Measurements from ENCODE around the gene PRKCH.

PRKCH gene

GRCh38 chr14:61570549-61571290 lies 249.3 kb downstream of the PRKCH start:
- TF ChIP-seq, protein P1, sequence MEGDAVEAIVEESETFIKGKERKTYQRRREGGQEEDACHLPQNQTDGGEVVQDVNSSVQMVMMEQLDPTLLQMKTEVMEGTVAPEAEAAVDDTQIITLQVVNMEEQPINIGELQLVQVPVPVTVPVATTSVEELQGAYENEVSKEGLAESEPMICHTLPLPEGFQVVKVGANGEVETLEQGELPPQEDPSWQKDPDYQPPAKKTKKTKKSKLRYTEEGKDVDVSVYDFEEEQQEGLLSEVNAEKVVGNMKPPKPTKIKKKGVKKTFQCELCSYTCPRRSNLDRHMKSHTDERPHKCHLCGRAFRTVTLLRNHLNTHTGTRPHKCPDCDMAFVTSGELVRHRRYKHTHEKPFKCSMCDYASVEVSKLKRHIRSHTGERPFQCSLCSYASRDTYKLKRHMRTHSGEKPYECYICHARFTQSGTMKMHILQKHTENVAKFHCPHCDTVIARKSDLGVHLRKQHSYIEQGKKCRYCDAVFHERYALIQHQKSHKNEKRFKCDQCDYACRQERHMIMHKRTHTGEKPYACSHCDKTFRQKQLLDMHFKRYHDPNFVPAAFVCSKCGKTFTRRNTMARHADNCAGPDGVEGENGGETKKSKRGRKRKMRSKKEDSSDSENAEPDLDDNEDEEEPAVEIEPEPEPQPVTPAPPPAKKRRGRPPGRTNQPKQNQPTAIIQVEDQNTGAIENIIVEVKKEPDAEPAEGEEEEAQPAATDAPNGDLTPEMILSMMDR (IDR thresholded peaks at IDR 0.05; ENCODE audit: extremely low read depth, insufficient read depth, missing control alignments): no peak
- DNase-seq (ENCODE audit: low spot score): no peak
- in situ Hi-C loops (cut with MboI; ENCODE audit: low pct_unique_long_range_greater_than_20kb, low sequenced_read_pairs, unreplicated experiment): no loop called here

DNA sequence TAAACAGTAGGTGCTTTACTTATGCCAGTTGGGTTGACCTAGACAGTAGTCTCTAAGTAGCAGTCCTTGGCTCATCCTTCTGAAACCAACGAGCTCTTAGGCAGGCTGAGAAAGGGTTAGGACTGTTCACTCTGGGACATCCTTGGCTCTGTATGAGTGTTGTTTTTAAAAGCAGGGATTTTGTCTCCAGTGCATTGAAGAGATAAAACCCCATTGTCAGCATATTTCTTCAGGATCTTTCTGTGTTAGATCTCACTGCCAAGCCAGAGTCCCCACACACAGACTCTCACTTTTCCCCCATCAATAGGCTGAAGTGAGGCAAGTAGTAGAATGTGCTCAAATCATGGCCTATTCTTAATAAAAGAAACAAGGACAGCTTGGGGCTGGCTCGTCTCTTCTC lies 250.5 kb downstream of the PRKCH start:
- in situ Hi-C loops (cut with MboI; ENCODE audit: low pct_unique_long_range_greater_than_20kb, low sequenced_read_pairs, unreplicated experiment): no loop called here
- DNase-seq (ENCODE audit: low spot score): no peak
- TF ChIP-seq, protein P1 (IDR thresholded peaks at IDR 0.05; ENCODE audit: extremely low read depth, insufficient read depth, missing control alignments): no peak

DNA sequence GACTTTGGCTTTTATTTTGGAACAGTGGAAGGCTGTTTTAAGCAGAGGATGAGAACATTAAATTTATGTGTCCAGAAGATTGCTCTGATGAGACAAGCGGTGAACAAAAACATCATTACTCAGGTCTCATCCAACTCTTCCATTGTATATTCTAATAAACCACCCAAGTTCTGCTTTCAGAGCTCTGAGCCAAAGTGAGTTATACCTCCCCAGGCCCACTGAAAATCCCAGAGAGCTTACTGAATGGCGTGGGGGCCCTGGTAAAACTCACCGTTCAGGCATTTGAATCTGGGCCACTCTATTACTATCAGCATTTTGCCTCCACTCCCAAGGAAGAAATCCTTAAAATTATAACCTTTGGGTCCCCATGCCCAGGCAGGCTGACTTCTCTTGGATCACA lies 251.9 kb downstream of the PRKCH start:
- no peak for DNase-seq (ENCODE audit: low spot score)
- TF ChIP-seq, protein P1 (IDR thresholded peaks at IDR 0.05; ENCODE audit: extremely low read depth, insufficient read depth, missing control alignments): no peak
- in situ Hi-C loops (cut with MboI; ENCODE audit: low pct_unique_long_range_greater_than_20kb, low sequenced_read_pairs, unreplicated experiment): no loop called here

DNA sequence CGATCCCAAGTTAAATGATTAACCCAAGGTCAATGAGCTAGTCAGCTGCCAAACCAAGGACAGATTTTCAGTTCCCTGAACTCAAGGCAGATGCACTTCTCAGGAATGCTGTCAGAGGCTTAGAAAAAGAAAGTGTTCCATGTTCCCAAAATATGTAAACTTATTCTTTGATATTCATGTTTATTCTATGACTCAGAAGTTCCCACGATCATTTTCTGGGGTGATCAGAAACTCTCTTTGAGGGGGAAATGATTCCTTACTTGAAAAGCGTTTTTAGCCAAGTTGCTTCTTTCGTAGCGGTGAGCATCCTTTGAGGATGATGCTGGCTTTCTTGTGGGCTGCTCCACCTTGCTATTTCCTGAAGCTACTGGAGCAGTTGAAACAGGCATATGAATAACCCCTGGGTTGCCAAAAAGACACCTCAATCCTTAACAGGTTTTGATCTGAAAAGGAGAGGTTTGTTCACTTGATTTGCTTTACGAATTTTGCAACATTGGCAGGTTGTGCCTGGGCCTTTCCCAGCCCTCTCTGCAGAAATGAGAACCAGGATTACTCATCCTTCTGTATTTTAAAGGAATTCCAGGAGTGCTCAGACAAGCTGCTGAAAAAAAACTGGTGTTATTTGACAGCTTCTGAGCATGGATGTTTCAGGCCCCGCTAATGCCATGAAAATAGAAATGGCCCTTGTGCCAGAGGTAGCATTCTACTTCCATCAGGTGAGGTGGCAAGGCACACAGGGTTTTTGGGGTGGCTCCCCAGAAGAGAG lies 252.6 kb downstream of the PRKCH start:
- no peak for DNase-seq (ENCODE audit: low spot score)
- in situ Hi-C loops (cut with MboI; ENCODE audit: low pct_unique_long_range_greater_than_20kb, low sequenced_read_pairs, unreplicated experiment): no loop called here
- TF ChIP-seq, protein P1 (IDR thresholded peaks at IDR 0.05; ENCODE audit: extremely low read depth, insufficient read depth, missing control alignments): no peak

GRCh38 chr14:61574514-61574807 lies 253.1 kb downstream of the PRKCH start:
- in situ Hi-C loops (cut with MboI; ENCODE audit: low pct_unique_long_range_greater_than_20kb, low sequenced_read_pairs, unreplicated experiment): no loop called here
- DNase-seq (ENCODE audit: low spot score): no peak
- TF ChIP-seq, protein P1 (IDR thresholded peaks at IDR 0.05; ENCODE audit: extremely low read depth, insufficient read depth, missing control alignments): no peak

DNA sequence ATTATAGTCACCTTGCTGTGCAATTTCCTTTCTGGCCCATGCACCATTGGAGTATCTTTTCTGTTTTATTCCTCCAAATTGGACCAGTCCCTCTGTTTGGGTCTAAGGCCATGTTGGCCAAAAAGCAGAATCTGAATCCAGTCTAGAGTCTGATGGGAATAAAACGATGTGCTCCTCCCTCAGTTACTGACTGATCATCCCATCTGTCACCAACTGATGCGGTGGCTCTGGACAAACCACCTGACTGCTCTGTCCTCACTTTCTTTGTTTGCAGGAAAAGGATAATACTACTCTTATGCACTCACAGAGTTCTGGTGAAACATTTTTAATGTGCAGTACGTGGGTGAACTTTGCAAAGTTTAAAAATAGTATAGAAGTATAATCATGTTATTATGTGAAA lies 253.7 kb downstream of the PRKCH start:
- TF ChIP-seq, protein P1 (IDR thresholded peaks at IDR 0.05; ENCODE audit: extremely low read depth, insufficient read depth, missing control alignments): no peak
- in situ Hi-C loops (cut with MboI; ENCODE audit: low pct_unique_long_range_greater_than_20kb, low sequenced_read_pairs, unreplicated experiment): no loop called here
- no peak for DNase-seq (ENCODE audit: low spot score)

Measured in GM13977 (cell line).